Astrocyte (in vitro differentiated cells and primary cell): ENCODE measurements around the gene GREM2.

Experiments
- EZH2 ChIP-seq: IDR thresholded peaks from 2 replicates; pipeline ENCODE4 v1.6.1; 2012; ENCODE audit warnings: mild to moderate bottlenecking, low read length, inconsistent platforms; ENCODE audit not compliant: insufficient read depth
- TF ChIP-seq, protein P1 (sequence below): IDR thresholded peaks from 2 replicates; pipeline ENCODE4 v1.5.1; 2011; ENCODE audit warnings: low read depth, mild to moderate bottlenecking, inconsistent platforms, low read length, moderate library complexity; ENCODE audit not compliant: insufficient read depth

DNA sequence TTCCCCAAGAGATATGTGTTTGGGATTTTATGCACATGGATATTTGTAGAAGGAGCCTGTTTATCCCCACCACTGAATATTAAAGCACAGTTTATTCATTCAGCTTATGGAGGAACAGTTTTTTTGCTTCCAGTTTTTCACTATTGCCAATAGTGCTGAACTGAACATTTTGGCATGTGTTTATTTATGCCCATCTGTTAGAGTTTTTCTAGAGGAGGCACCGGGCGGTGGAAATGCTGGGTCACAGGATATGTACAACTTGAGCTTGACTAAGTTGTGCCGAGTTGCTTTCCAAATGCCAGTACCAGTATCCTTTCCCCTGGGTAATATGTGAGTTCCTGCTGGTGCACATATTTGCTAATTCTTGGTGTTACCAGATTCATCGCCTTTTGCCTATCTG lies 111.3 kb downstream of the GREM2 start:
- TF ChIP-seq, protein P1, sequence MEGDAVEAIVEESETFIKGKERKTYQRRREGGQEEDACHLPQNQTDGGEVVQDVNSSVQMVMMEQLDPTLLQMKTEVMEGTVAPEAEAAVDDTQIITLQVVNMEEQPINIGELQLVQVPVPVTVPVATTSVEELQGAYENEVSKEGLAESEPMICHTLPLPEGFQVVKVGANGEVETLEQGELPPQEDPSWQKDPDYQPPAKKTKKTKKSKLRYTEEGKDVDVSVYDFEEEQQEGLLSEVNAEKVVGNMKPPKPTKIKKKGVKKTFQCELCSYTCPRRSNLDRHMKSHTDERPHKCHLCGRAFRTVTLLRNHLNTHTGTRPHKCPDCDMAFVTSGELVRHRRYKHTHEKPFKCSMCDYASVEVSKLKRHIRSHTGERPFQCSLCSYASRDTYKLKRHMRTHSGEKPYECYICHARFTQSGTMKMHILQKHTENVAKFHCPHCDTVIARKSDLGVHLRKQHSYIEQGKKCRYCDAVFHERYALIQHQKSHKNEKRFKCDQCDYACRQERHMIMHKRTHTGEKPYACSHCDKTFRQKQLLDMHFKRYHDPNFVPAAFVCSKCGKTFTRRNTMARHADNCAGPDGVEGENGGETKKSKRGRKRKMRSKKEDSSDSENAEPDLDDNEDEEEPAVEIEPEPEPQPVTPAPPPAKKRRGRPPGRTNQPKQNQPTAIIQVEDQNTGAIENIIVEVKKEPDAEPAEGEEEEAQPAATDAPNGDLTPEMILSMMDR = no peak
- no peak for TF ChIP-seq EZH2
